GM23338 (cell line): ENCODE results near the gene FOXP1. TPM values are rescaled to one million over a fixed set of nuclear protein-coding genes. Genes with fewer than 3 reads are reported as not detected.

ENCODE experiments used
- ATAC-seq: fragments of 200-7000 bp; cut with Tn5 transposase; 3 replicates; pipeline ENCODE4 v1.9.1; 2020
- DNase-seq: peaks from one replicate; pipeline ENCODE4 v3.0.0-alpha.2; 2015; ENCODE audit warnings: low spot score
- H2AFZ ChIP-seq: fragments of 200-600 bp; sonication (generic); 2 replicates; pipeline ENCODE4 v1.8.0; 2016; ENCODE audit warnings: antibody characterized with exemption, mild to moderate bottlenecking, moderate library complexity
- H3F3A ChIP-seq: fragments of 200-600 bp; sonication (generic); replicated peaks from 2 replicates; pipeline ENCODE4 v1.8.0; 2017; ENCODE audit warnings: antibody characterized with exemption, mixed run types, low read depth
- H3K27ac ChIP-seq: fragments of 200-600 bp; sonication (generic); 2 replicates; pipeline ENCODE4 v1.6.1; 2016; ENCODE audit warnings: low read depth
- H3K27me3 ChIP-seq: fragments of 200-600 bp; sonication (generic); 2 replicates; pipeline ENCODE4 v1.8.0; 2016; ENCODE audit warnings: mild to moderate bottlenecking, mixed run types, moderate library complexity; ENCODE audit not compliant: insufficient read depth
- H3K36me3 ChIP-seq: fragments of 200-600 bp; sonication (generic); 2 replicates; pipeline ENCODE4 v1.8.0; 2016; ENCODE audit warnings: mild to moderate bottlenecking; ENCODE audit not compliant: insufficient read depth
- H3K4me1 ChIP-seq: fragments of 200-600 bp; sonication (generic); 2 replicates; pipeline ENCODE4 v1.8.0; 2016; ENCODE audit warnings: mild to moderate bottlenecking, moderate library complexity; ENCODE audit not compliant: insufficient read depth
- H3K4me2 ChIP-seq: fragments of 200-600 bp; sonication (generic); 2 replicates; pipeline ENCODE4 v1.7.1; 2017; ENCODE audit warnings: mixed run types
- H3K4me3 ChIP-seq: fragments of 200-600 bp; sonication (generic); 2 replicates; pipeline ENCODE4 v1.6.1; 2016; ENCODE audit warnings: mixed run types
- H3K79me2 ChIP-seq: fragments of 200-600 bp; sonication (generic); replicated peaks from 2 replicates; pipeline ENCODE4 v1.8.0; 2017; ENCODE audit warnings: mild to moderate bottlenecking; ENCODE audit not compliant: insufficient read depth
- H3K9me2 ChIP-seq: fragments of 200-600 bp; sonication (generic); 2 replicates; pipeline ENCODE4 v1.8.0; 2017; ENCODE audit not compliant: insufficient read depth
- H4K20me1 ChIP-seq: fragments of 200-600 bp; sonication (generic); replicated peaks from 2 replicates; pipeline ENCODE4 v1.8.0; 2017; ENCODE audit warnings: mild to moderate bottlenecking; ENCODE audit not compliant: insufficient read depth
- H3K27ac Mint-ChIP-seq: 2 replicates; pipeline ENCODE4 v1.8.0; 2020; ENCODE audit warnings: inconsistent platforms, mild to moderate bottlenecking, moderate library complexity, mixed read lengths
- H3K27me3 Mint-ChIP-seq: 3 replicates; pipeline ENCODE4 v1.8.0; 2022; ENCODE audit warnings: low read depth, mild to moderate bottlenecking, moderate library complexity, mixed read lengths, inconsistent platforms; ENCODE audit not compliant: insufficient read depth, poor library complexity
- H3K36me3 Mint-ChIP-seq: 3 replicates; pipeline ENCODE4 v1.8.0; 2021; ENCODE audit warnings: low read depth, mild to moderate bottlenecking, inconsistent platforms, moderate library complexity, mixed read lengths
- H3K4me1 Mint-ChIP-seq: 3 replicates; pipeline ENCODE4 v1.8.0; 2020; ENCODE audit warnings: mild to moderate bottlenecking, inconsistent platforms, mixed read lengths
- H3K4me3 Mint-ChIP-seq: 3 replicates; pipeline ENCODE4 v1.8.0; 2021; ENCODE audit warnings: moderate library complexity, mild to moderate bottlenecking, inconsistent platforms, mixed read lengths
- H3K9me3 Mint-ChIP-seq: 3 replicates; pipeline ENCODE4 v1.8.0; 2020; ENCODE audit warnings: moderate library complexity, mild to moderate bottlenecking, inconsistent platforms, mixed read lengths
- CREB1 ChIP-seq: fragments of 250-450 bp; sonication (Bioruptor Pico); IDR thresholded peaks from 2 replicates; pipeline ENCODE4 v1.5.0; 2020; ENCODE audit warnings: low read depth, mild to moderate bottlenecking, moderate library complexity
- EZH2 ChIP-seq: fragments of 200-600 bp; sonication (generic); IDR thresholded peaks from one replicate; pipeline ENCODE4 v1.8.0; 2017; ENCODE audit warnings: antibody characterized with exemption, mild to moderate bottlenecking, low read depth; ENCODE audit not compliant: unreplicated experiment
- EZH2phosphoT487 ChIP-seq: fragments of 200-600 bp; sonication (generic); IDR thresholded peaks from one replicate; pipeline ENCODE4 v1.8.1; 2018; ENCODE audit warnings: antibody characterized with exemption; ENCODE audit not compliant: unreplicated experiment
- NANOG ChIP-seq: IDR thresholded peaks from 2 replicates; pipeline ENCODE4 v1.6.1; 2016; ENCODE audit warnings: antibody characterized with exemption, borderline replicate concordance
- POLR2AphosphoS5 ChIP-seq: IDR thresholded peaks from 2 replicates; pipeline ENCODE4 v1.6.1; 2016; ENCODE audit warnings: antibody characterized with exemption, low read depth
- STAT1 ChIP-seq: IDR thresholded peaks from one replicate; pipeline ENCODE4 v1.6.1; 2016; ENCODE audit warnings: antibody characterized with exemption; ENCODE audit not compliant: unreplicated experiment
- ZNF331 ChIP-seq: fragments of 250-450 bp; sonication (Bioruptor Pico); IDR thresholded peaks from 2 replicates; pipeline ENCODE4 v1.5.0; 2020; ENCODE audit warnings: low read depth, mild to moderate bottlenecking, moderate library complexity
- polyA plus RNA-seq: library from polyadenylated mRNA; unstranded; fragments of >200 nt; fragmentation: Nextera tagmentation; extraction: Ambion mirVana; gene quantifications from 2 replicates; pipeline ENCODE4 v1.2.1, GENCODE V29; 2016
- total RNA-seq: library from RNA; depleted of rRNA; stranded (reverse); fragments of >200 nt; shearing (Covaris generic); gene quantifications from 2 replicates; pipeline ENCODE4 v1.2.3, GENCODE V29; 2014
- TF ChIP-seq, protein P1 (sequence below): IDR thresholded peaks from 2 replicates; pipeline ENCODE4 v1.6.1; 2016; ENCODE audit warnings: antibody characterized with exemption
- TF ChIP-seq, protein P2 (sequence below), 2 experiments: fragments of 200-600 bp in 1 of 2; sonication (generic) in 1 of 2; conservative IDR thresholded peaks; 2 replicates each; pipeline versions ENCODE4 v1.5.1 to v1.6.1; 2016 to 2017; ENCODE audit warnings: antibody characterized with exemption in 2 of 2, low read depth in 2 of 2, mild to moderate bottlenecking in 2 of 2, moderate library complexity in 1 of 2
- TF ChIP-seq, protein P3 (sequence below): fragments of 250-450 bp; sonication (Bioruptor Pico); IDR thresholded peaks from 2 replicates; pipeline ENCODE4 v1.5.0; 2020; ENCODE audit warnings: mild to moderate bottlenecking, moderate library complexity

FOXP1 gene
- total and polyA plus RNA-seq, 2 experiments from 2014 or later = 32.9 to 35.5 TPM

DNA sequence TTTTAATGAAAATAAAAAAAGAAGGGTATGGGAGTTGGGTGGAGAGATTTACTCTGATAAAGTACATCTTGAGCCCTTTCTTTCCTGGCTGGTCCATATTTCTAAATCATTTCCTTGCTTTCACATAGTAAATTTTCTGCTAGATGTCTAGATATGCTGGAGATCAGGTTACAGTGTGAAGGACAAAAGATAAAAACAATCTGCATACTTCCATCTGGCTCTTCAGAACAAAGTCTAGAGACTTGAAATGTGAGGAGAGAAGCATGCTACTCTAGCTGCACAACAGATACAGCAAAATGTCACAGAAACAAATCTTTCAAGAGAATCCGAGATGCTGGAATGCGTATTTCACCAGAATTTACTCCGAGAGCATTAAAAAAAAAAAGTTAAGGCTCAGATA lies 42.2 kb downstream of the FOXP1 start:
- H3K36me3 ChIP-seq = no peaks in the 10 kb centered on the region
- no peaks in the 10 kb centered on the region for H4K20me1 ChIP-seq
- no peaks in the 10 kb centered on the region for H3F3A ChIP-seq
- peaks cover 3% of the 10 kb centered on the region for H3K27me3 Mint-ChIP-seq
- no peaks in the 10 kb centered on the region for H3K36me3 Mint-ChIP-seq
- H3K4me1 Mint-ChIP-seq = peaks cover 17% of the 10 kb centered on the region
- H3K9me2 ChIP-seq = no peaks in the 10 kb centered on the region
- DNase-seq (no peak), ATAC-seq (no peak)
- H3K27ac Mint-ChIP-seq = no peak overlapping the region
- H3K9me3 Mint-ChIP-seq = no peaks in the 10 kb centered on the region
- H3K4me3 ChIP-seq = no peak overlapping the region
- no peaks in the 10 kb centered on the region for H3K27me3 ChIP-seq
- TF ChIP-seq EZH2 (no peak), ZNF331 (CRISPR knock-in tag) (no peak), NANOG (no peak), CREB1 (CRISPR knock-in tag) (no peak), EZH2phosphoT487 (no peak), STAT1 (no peak)
- TF ChIP-seq, protein P1, sequence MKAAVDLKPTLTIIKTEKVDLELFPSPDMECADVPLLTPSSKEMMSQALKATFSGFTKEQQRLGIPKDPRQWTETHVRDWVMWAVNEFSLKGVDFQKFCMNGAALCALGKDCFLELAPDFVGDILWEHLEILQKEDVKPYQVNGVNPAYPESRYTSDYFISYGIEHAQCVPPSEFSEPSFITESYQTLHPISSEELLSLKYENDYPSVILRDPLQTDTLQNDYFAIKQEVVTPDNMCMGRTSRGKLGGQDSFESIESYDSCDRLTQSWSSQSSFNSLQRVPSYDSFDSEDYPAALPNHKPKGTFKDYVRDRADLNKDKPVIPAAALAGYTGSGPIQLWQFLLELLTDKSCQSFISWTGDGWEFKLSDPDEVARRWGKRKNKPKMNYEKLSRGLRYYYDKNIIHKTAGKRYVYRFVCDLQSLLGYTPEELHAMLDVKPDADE = no peak
- H3K27ac ChIP-seq = no peak overlapping the region
- no peak overlapping the region for H3K4me3 Mint-ChIP-seq
- H2AFZ ChIP-seq = no peak overlapping the region
- peaks cover 26% of the 10 kb centered on the region for H3K4me1 ChIP-seq
- no peaks in the 10 kb centered on the region for H3K79me2 ChIP-seq
- H3K4me2 ChIP-seq = no peak overlapping the region; the same call in 1 of the 2 replicates

DNA sequence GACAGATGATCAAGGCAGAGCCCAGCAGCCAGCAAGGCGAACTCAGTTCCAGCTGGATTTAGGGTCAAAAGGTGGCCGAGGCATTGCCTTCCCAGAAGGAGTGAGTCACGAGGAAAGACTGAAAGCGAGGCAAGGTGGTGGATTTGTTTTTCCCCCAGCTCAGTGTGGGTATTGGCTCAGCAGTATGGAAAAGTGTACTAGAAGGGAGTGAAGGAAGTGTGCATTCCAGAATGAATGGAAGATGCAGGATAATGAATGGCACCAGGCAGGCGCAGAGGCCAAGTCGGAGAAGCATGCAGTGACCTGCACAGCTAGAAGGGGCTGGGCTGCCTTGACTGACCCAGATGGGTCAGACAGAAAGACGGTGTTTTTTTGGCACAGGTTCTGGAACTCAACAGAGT lies 46.3 kb downstream of the FOXP1 start:
- H3K4me1 ChIP-seq = peaks cover 13% of the 10 kb centered on the region
- Mint-ChIP-seq H3K9me3 (peaks cover 3% of the 10 kb centered on the region; the same call in 1 of the 3 replicates), H3K4me1 (peaks cover 19% of the 10 kb centered on the region), H3K36me3 (no peaks in the 10 kb centered on the region), H3K27ac (no peak overlapping the region), H3K27me3 (no peaks in the 10 kb centered on the region), H3K4me3 (no peak overlapping the region)
- H4K20me1 ChIP-seq = no peaks in the 10 kb centered on the region; the same call in 1 of the 2 replicates
- H2AFZ ChIP-seq = no peak overlapping the region
- DNase-seq = no peak
- ATAC-seq = no peak
- H3K9me2 ChIP-seq = 0 out of 2 replicates have a peak, but pooled peaks cover 3% of the 10 kb centered on the region
- H3K36me3 ChIP-seq = no peaks in the 10 kb centered on the region
- H3F3A ChIP-seq = no peaks in the 10 kb centered on the region
- H3K4me3 ChIP-seq = no peak overlapping the region
- no peak overlapping the region for H3K4me2 ChIP-seq
- no peaks in the 10 kb centered on the region for H3K79me2 ChIP-seq
- H3K27ac ChIP-seq = no peak overlapping the region
- H3K27me3 ChIP-seq = no peaks in the 10 kb centered on the region
- TF ChIP-seq, protein P2, sequence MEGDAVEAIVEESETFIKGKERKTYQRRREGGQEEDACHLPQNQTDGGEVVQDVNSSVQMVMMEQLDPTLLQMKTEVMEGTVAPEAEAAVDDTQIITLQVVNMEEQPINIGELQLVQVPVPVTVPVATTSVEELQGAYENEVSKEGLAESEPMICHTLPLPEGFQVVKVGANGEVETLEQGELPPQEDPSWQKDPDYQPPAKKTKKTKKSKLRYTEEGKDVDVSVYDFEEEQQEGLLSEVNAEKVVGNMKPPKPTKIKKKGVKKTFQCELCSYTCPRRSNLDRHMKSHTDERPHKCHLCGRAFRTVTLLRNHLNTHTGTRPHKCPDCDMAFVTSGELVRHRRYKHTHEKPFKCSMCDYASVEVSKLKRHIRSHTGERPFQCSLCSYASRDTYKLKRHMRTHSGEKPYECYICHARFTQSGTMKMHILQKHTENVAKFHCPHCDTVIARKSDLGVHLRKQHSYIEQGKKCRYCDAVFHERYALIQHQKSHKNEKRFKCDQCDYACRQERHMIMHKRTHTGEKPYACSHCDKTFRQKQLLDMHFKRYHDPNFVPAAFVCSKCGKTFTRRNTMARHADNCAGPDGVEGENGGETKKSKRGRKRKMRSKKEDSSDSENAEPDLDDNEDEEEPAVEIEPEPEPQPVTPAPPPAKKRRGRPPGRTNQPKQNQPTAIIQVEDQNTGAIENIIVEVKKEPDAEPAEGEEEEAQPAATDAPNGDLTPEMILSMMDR (conservative IDR thresholded peaks at IDR 0.05; ENCODE audit: low read depth in 2 of 2) = no peak
- no peak for TF ChIP-seq POLR2AphosphoS5
- TF ChIP-seq, protein P3, sequence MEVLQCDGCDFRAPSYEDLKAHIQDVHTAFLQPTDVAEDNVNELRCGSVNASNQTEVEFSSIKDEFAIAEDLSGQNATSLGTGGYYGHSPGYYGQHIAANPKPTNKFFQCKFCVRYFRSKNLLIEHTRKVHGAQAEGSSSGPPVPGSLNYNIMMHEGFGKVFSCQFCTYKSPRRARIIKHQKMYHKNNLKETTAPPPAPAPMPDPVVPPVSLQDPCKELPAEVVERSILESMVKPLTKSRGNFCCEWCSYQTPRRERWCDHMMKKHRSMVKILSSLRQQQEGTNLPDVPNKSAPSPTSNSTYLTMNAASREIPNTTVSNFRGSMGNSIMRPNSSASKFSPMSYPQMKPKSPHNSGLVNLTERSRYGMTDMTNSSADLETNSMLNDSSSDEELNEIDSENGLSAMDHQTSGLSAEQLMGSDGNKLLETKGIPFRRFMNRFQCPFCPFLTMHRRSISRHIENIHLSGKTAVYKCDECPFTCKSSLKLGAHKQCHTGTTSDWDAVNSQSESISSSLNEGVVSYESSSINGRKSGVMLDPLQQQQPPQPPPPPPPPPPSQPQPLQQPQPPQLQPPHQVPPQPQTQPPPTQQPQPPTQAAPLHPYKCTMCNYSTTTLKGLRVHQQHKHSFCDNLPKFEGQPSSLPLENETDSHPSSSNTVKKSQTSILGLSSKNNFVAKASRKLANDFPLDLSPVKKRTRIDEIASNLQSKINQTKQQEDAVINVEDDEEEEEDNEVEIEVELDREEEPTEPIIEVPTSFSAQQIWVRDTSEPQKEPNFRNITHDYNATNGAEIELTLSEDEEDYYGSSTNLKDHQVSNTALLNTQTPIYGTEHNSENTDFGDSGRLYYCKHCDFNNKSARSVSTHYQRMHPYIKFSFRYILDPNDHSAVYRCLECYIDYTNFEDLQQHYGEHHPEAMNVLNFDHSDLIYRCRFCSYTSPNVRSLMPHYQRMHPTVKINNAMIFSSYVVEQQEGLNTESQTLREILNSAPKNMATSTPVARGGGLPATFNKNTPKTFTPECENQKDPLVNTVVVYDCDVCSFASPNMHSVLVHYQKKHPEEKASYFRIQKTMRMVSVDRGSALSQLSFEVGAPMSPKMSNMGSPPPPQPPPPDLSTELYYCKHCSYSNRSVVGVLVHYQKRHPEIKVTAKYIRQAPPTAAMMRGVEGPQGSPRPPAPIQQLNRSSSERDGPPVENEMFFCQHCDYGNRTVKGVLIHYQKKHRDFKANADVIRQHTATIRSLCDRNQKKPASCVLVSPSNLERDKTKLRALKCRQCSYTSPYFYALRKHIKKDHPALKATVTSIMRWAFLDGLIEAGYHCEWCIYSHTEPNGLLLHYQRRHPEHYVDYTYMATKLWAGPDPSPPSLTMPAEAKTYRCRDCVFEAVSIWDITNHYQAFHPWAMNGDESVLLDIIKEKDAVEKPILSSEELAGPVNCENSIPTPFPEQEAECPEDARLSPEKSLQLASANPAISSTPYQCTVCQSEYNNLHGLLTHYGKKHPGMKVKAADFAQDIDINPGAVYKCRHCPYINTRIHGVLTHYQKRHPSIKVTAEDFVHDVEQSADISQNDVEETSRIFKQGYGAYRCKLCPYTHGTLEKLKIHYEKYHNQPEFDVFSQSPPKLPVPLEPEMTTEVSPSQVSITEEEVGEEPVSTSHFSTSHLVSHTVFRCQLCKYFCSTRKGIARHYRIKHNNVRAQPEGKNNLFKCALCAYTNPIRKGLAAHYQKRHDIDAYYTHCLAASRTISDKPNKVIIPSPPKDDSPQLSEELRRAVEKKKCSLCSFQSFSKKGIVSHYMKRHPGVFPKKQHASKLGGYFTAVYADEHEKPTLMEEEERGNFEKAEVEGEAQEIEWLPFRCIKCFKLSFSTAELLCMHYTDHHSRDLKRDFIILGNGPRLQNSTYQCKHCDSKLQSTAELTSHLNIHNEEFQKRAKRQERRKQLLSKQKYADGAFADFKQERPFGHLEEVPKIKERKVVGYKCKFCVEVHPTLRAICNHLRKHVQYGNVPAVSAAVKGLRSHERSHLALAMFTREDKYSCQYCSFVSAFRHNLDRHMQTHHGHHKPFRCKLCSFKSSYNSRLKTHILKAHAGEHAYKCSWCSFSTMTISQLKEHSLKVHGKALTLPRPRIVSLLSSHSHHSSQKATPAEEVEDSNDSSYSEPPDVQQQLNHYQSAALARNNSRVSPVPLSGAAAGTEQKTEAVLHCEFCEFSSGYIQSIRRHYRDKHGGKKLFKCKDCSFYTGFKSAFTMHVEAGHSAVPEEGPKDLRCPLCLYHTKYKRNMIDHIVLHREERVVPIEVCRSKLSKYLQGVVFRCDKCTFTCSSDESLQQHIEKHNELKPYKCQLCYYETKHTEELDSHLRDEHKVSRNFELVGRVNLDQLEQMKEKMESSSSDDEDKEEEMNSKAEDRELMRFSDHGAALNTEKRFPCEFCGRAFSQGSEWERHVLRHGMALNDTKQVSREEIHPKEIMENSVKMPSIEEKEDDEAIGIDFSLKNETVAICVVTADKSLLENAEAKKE (CRISPR knock-in tag) = no peak
- no peak for TF ChIP-seq NANOG
- TF ChIP-seq EZH2phosphoT487 = no peak
- TF ChIP-seq ZNF331 (CRISPR knock-in tag) = no peak
- TF ChIP-seq CREB1 (CRISPR knock-in tag) = no peak
